Epidermal melanocyte (primary cell): ENCODE data around the gene INPP4B.

Source experiments
- DNase-seq: peaks from one replicate; pipeline ENCODE4 v3.0.0; 2011; ENCODE audit warnings: low spot score; ENCODE audit not compliant: insufficient read length

Gene INPP4B

GRCh38 chr4:142353149-142353738, 492.9 kb downstream of the INPP4B start:
- DNase-seq = no peak

GRCh38 chr4:142352712-142353111, 493.4 kb downstream of the INPP4B start:
- DNase-seq = no peak

GRCh38 chr4:142351958-142352357, 494.1 kb downstream of the INPP4B start:
- DNase-seq = no peak

GRCh38 chr4:142350871-142351270, 495.2 kb downstream of the INPP4B start:
- no peak for DNase-seq

GRCh38 chr4:142348613-142349021, 497.5 kb downstream of the INPP4B start:
- no peak for DNase-seq

- no peak for DNase-seq
These were observed 498.9 kb downstream of the INPP4B start for GRCh38 chr4:142347241-142347640.

- DNase-seq = no peak
These were observed 500.2 kb downstream of the INPP4B start for GRCh38 chr4:142345924-142346323.

GRCh38 chr4:142341268-142341667, 504.8 kb downstream of the INPP4B start:
- no peak for DNase-seq

GRCh38 chr4:142339053-142339452, 507.0 kb downstream of the INPP4B start:
- no peak for DNase-seq

GRCh38 chr4:142336251-142336934, 509.7 kb downstream of the INPP4B start:
- no peak for DNase-seq

- DNase-seq = no peak
These were observed 511.2 kb downstream of the INPP4B start for GRCh38 chr4:142334931-142335330.

GRCh38 chr4:142331646-142332045, 514.5 kb downstream of the INPP4B start:
- no peak for DNase-seq

GRCh38 chr4:142331132-142331531, 515.0 kb downstream of the INPP4B start:
- no peak for DNase-seq

GRCh38 chr4:142330311-142330710, 515.8 kb downstream of the INPP4B start:
- DNase-seq = no peak

GRCh38 chr4:142329313-142329712, 516.8 kb downstream of the INPP4B start:
- DNase-seq = no peak

GRCh38 chr4:142326181-142326580, 519.9 kb downstream of the INPP4B start:
- DNase-seq = no peak

GRCh38 chr4:142324572-142324971, 521.5 kb downstream of the INPP4B start:
- no peak for DNase-seq

- no peak for DNase-seq
These were observed 523.1 kb downstream of the INPP4B start for GRCh38 chr4:142322996-142323395.

- DNase-seq = no peak
These were observed 527.8 kb downstream of the INPP4B start for GRCh38 chr4:142318280-142318679.

- DNase-seq = no peak
These were observed 529.2 kb downstream of the INPP4B start for GRCh38 chr4:142316913-142317312.

- DNase-seq = no peak
These were observed 530.1 kb downstream of the INPP4B start for GRCh38 chr4:142316025-142316424.

- no peak for DNase-seq
These were observed 531.4 kb downstream of the INPP4B start for GRCh38 chr4:142314686-142315085.

GRCh38 chr4:142314247-142314646, 531.9 kb downstream of the INPP4B start:
- DNase-seq = no peak
